Measurements from ENCODE around the gene DDT.
A peak's percentile ranks its signal among the peaks of the same experiment; 100 is the strongest.
"Not testable (repeated sequence)": the region's sequence is repeated elsewhere in the genome, so short reads cannot be mapped to it uniquely, and the experiment has no call there.

The DDT gene

GRCh38 chr22:23986538-23987178 lies 12.4 kb upstream of the DDT start:
- DNase-seq: not testable (repeated sequence)

- not testable (repeated sequence) for DNase-seq
Measured at GRCh38 chr22:23986089-23986488, 11.8 kb upstream of the DDT start.

GRCh38 chr22:23984430-23984829 lies 10.2 kb upstream of the DDT start:
- DNase-seq: no peak

GRCh38 chr22:23980567-23980966 lies 6.3 kb upstream of the DDT start:
- not testable (repeated sequence) for DNase-seq

GRCh38 chr22:23979557-23980240 lies 5.5 kb upstream of the DDT start, which contains the start of gene GSTT2:
Gene GSTT2 (plus strand): TSS chr22:23980134.
- DNase-seq: not testable (repeated sequence)

GRCh38 chr22:23977304-23977703 lies 3.1 kb upstream of the DDT start:
- not testable (repeated sequence) for DNase-seq

GRCh38 chr22:23974836-23975352 lies 653 bp upstream of the DDT start:
- not testable (repeated sequence) for DNase-seq

GRCh38 chr22:23971927-23972326 lies 2.3 kb downstream of the DDT start:
- DNase-seq: not testable (repeated sequence)

- no peak for DNase-seq
Measured at GRCh38 chr22:23970816-23971486, 3.3 kb downstream of the DDT start.

GRCh38 chr22:23970201-23970641 lies 4.0 kb downstream of the DDT start:
- no peak for DNase-seq

- no peak for DNase-seq
Measured at GRCh38 chr22:23969071-23969470, 5.2 kb downstream of the DDT start.

- DNase-seq: not testable (repeated sequence)
Measured at GRCh38 chr22:23966568-23966967, 7.7 kb downstream of the DDT start, which contains the start of gene DDTL. Gene DDTL (plus strand): TSS chr22:23966888. CDS start chr22:23966915, 27 bp downstream.

GRCh38 chr22:23966094-23966493 lies 8.1 kb downstream of the DDT start:
- not testable (repeated sequence) for DNase-seq

- DNase-seq: not testable (repeated sequence)
Measured at GRCh38 chr22:23961084-23961771, 13.0 kb downstream of the DDT start, which contains the start of gene GSTT2B. Gene GSTT2B (minus strand): TSS chr22:23961195. CDS start chr22:23961131, 64 bp downstream.

- peak; percentile 0 for DNase-seq
Measured at GRCh38 chr22:23956301-23956900, 17.8 kb downstream of the DDT start.

GRCh38 chr22:23955886-23956285 lies 18.4 kb downstream of the DDT start:
- DNase-seq: not testable (repeated sequence)

- DNase-seq: not testable (repeated sequence)
Measured at GRCh38 chr22:23954991-23955305, 19.3 kb downstream of the DDT start.

- DNase-seq: not testable (repeated sequence)
Measured at GRCh38 chr22:23954193-23954990, 19.8 kb downstream of the DDT start.

- DNase-seq: not testable (repeated sequence)
Measured at GRCh38 chr22:23953485-23953884, 20.8 kb downstream of the DDT start.

- not testable (repeated sequence) for DNase-seq
Measured at GRCh38 chr22:23952794-23953405, 21.3 kb downstream of the DDT start.

GRCh38 chr22:23951383-23951782 lies 22.9 kb downstream of the DDT start:
- not testable (repeated sequence) for DNase-seq

Data from NCI-H526 treated with DMSO at 0.1 percent for 48 hours (cell line).